GM08714 (cell line): ENCODE results near the gene CD320.
"Not testable (repeated sequence)": the region's sequence is repeated elsewhere in the genome, so short reads cannot be mapped to it uniquely, and the experiment has no call there.

Experiments used
- H3K4me3 ChIP-seq: fragments of 200-500 bp; sonication (Bioruptor generic); 2 replicates; pipeline ENCODE4 v1.5.1; 2014; ENCODE audit warnings: mild to moderate bottlenecking, low read length, inconsistent platforms
- ZNF274 ChIP-seq: IDR thresholded peaks from 2 replicates; pipeline ENCODE4 v1.6.1; 2012; ENCODE audit warnings: mild to moderate bottlenecking, low read depth, low read length

CD320 gene

GRCh38 chr19:8321986-8322637, 14.0 kb upstream of the CD320 start:
- no peak for TF ChIP-seq ZNF274
- peak overlapping the region; percentile 94 for H3K4me3 ChIP-seq

- H3K4me3 ChIP-seq, result peak within 1 kb of the TSS; percentile 94
- no peak for TF ChIP-seq ZNF274
Measured at GRCh38 chr19:8321067-8321985, 13.2 kb upstream of the CD320 start, which contains the start of the genes NDUFA7 and RPS28. TSS of gene NDUFA7 (minus strand) at chr19:8321375. CDS start at chr19:8321358, 17 bp downstream. TSS of gene RPS28 (plus strand) at chr19:8321496. CDS start at chr19:8321531, 35 bp downstream.

- TF ChIP-seq ZNF274, result no peak
- peak overlapping the region; percentile 93 for H3K4me3 ChIP-seq
Measured at GRCh38 chr19:8320564-8321066, 12.5 kb upstream of the CD320 start.

GRCh38 chr19:8319807-8320520, 11.8 kb upstream of the CD320 start:
- TF ChIP-seq ZNF274, result no peak
- peak overlapping the region; percentile 93 for H3K4me3 ChIP-seq

- H3K4me3 ChIP-seq, result not testable (repeated sequence)
Measured at GRCh38 chr19:8318835-8319234, 10.7 kb upstream of the CD320 start.

GRCh38 chr19:8316351-8317125, 8.4 kb upstream of the CD320 start:
- H3K4me3 ChIP-seq, result no peak overlapping the region

GRCh38 chr19:8314981-8315640, 7.0 kb upstream of the CD320 start:
- H3K4me3 ChIP-seq, result not testable (repeated sequence)

More at GRCh38 chr19:8316351-8317125, 8.4 kb upstream of the CD320 start:
- TF ChIP-seq ZNF274, result no peak

- H3K4me3 ChIP-seq, result no peak overlapping the region
Measured at GRCh38 chr19:8311461-8312260, 3.5 kb upstream of the CD320 start.

GRCh38 chr19:8310342-8311055, 2.3 kb upstream of the CD320 start:
- no peak for TF ChIP-seq ZNF274
- H3K4me3 ChIP-seq, result no peak overlapping the region

More at GRCh38 chr19:8311461-8312260, 3.5 kb upstream of the CD320 start:
- TF ChIP-seq ZNF274, result no peak

- H3K4me3 ChIP-seq, result peak overlapping the region; percentile 80; the same call in 1 of the 2 replicates
- no peak for TF ChIP-seq ZNF274
Measured at GRCh38 chr19:8308891-8309291, 733 bp upstream of the CD320 start.

- TF ChIP-seq ZNF274, result no peak
- peak overlapping the region; percentile 80 for H3K4me3 ChIP-seq
Measured at GRCh38 chr19:8307400-8307964, 676 bp downstream of the CD320 start.
